NCI-H2107 treated with DMSO at 0.1 percent for 48 hours (cell line): Measurements from ENCODE around the gene RUNX2.

Source experiments
- DNase-seq: peaks from one replicate; lab custom pipeline; 2025; ENCODE audit not compliant: unreplicated experiment; lab: John Stamatoyannopoulos, UW

RUNX2 gene

GRCh38 chr6:45609141-45609638, 281.1 kb downstream of the RUNX2 start:
- no peak for DNase-seq

DNA sequence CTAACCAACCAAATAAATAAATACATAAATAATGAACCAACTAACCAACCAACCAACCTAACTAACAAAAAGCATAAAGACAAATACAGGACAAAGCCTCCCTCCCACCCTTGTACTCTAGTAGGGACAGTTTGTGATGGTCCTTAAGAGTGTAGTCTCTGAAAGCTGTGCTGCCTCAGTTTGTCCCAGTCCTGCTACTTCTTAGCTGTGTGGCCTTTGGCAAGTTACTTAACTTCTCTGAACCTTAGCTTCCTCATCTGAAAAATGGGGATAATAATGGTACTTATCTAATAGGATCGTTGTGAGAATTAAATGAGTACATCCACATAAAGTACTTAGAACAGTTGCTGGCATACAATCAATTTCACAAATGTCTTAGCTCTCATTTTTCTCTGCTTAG, 282.2 kb downstream of the RUNX2 start:
- no peak for DNase-seq

DNA sequence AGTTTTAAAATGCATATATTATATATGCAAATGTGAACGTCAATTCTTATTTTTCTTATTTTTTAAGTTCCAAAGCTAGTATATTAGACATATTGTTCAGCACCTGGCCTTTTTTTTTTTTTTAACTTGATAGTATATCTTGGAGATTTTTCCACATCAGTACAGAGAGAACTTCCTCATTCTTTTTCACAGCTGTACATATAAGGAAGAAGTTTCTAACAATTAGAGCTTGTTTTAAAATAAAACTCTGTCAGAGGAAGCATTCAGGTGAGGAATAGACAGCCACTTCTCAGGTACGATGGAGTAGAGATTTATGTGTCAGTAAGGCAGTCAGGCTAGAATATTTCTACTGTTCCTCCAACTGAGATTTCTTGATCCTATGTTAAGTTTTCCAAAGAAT, 282.7 kb downstream of the RUNX2 start:
- DNase-seq, result no peak

- no peak for DNase-seq
Measured at GRCh38 chr6:45611491-45611890, 283.4 kb downstream of the RUNX2 start.

DNA sequence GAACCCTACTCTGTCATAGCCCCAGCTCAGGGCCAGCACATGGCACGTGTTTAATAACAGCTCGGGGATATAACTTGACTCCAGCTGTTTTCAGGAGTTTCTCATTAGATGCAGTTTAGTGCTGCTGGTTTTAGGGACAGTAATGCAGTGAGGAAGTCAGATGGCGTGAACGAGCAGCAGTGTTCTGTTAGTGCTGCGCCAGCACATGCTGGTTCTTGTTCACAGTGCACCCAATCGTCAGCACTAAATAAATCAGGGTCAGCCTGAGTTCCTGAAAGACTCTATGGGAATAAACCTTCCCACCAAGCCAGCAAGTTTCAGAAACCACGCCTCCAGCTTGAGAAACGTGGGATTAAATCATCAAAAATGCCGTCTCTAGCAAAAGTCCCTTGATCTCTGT, 285.5 kb downstream of the RUNX2 start:
- no peak for DNase-seq

- no peak for DNase-seq
Measured at GRCh38 chr6:45614488-45615285, 286.6 kb downstream of the RUNX2 start.

DNA sequence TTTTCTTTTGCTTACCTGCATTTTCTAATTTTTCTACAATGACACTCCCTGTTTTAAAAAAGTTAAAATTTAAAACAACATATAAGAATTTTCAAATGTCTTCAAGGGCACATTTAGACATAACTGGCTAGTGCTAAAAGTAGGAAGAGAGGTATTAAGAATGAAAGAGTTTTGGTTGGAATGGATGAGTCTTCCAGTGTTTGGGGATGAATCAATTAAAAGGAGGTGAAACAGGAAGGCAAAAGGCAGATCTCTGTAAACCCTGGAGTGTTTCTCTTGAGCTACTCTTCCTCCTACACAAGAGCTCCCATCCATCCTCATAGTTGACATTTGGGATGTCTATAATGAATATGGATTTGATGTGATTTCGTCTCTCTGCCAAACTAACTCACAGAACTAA, 288.1 kb downstream of the RUNX2 start:
- no peak for DNase-seq

GRCh38 chr6:45617441-45617840, 289.3 kb downstream of the RUNX2 start:
- DNase-seq, result no peak

- DNase-seq, result no peak
Measured at GRCh38 chr6:45618259-45618658, 290.1 kb downstream of the RUNX2 start.

DNA sequence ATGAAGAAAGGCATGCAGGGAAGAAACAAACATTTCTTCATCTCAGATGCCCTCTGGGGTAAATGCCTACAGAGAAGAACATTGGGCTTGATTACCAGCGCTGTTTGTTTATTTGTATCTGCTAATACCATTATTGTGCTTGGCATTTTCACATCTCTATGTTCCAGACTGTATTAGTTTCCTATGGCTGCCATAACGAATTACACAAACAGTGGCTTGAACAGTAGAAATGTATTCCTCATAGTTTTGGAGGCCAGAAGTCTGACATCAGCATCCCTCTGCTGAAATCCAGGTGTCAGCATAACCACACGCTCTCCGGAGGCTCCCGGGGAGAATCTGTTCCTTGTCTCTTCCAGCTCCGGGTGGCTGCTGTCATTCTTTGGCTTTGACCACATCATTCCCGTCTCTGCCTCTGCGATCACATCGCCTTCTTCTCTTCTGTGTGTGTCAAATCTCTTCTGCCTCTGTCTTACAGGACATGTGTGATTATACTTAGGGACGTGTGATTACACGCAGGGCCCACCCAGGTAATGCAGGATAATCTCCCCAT, 291.2 kb downstream of the RUNX2 start:
- DNase-seq, result no peak

- DNase-seq, result no peak
Measured at GRCh38 chr6:45619994-45620471, 291.9 kb downstream of the RUNX2 start.

DNA sequence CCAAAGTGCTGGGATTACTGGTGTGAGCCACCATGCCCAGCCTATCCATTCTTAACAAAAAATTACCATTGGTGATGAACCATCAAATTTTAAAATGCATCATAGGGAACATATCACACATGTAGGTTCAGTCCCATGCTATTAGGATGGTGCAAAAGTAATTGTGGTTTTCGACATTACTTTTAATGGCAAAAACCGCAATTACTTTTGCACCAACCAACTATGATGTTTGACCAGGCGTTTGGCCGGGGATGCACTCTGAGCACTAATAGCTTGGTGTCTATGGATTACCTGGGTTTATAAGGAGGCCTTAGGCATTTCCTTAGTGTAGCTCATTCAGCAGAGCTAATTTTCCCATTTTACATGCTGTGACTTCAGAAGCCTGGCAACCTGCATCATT, 296.1 kb downstream of the RUNX2 start:
- DNase-seq, result no peak

- no peak for DNase-seq
Measured at GRCh38 chr6:45625191-45625664, 297.1 kb downstream of the RUNX2 start.

GRCh38 chr6:45626087-45626891, 298.2 kb downstream of the RUNX2 start:
- no peak for DNase-seq

DNA sequence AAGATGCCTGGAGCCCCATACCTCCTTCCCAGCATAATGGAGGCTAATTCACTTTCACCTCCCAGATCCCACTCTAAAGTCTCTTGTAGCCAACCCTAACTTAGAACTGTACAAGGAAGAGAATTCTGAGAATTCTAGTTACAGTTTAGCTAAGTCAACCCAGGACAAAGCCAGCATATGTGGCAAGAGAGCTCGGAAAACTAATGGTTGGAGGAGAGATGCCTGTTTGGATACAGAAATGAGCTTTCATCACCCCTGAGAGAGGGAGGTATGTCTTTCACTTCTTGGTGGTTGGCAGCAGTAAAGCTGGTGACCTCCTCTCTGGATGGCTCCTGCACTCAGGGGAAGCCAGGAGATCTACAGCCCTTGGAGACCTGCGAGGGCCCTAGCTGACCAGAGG, 302.2 kb downstream of the RUNX2 start:
- DNase-seq, result no peak

GRCh38 chr6:45630801-45631200, 302.7 kb downstream of the RUNX2 start:
- no peak for DNase-seq

DNA sequence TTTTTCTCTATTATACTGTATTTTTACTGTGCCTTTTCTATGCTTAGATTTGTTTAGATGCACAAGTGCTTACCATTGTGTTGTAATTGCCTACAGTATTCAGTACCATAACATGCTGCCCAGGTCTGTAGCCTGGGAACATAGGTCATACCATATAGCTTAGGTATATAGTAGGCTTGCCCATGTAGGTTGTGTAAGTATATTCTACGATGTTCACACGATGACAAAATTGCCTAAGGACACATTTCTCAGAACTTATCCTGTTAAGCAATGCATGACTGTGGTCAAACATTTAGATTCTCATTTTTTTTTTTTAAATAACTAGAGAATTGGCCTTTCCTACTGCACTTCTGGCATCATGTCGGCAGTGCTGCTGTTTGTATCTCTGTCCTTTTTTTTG, 303.3 kb downstream of the RUNX2 start:
- no peak for DNase-seq

DNA sequence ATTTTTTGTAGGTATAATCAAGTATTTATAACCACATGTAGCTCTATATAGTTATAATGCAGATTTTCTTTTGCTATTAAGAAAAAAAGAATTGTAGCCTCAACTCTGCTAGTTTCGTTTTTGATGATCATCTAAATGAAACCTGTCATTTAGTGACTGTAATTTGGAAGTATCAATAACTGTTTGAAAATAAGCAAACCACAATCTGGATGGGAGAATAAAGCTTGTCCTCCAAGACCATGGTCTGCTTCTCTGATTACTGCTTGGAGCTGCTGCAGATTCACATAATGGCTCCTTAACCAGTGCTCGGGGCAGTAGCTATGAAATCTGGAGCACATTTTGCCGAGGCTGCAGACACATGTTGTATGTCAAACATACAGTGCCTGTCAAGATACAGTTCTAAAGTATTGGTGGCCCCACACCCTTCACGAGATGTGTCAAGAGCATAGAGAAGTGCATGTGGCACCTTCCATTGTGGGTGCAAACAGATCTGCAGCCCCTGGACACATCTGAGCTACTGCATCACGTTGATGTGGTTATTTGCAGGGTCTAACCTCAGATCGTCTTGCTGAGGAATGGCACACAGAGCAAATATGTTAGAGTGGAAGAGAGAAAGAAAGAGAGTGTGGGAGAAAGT, 305.3 kb downstream of the RUNX2 start:
- DNase-seq, result no peak

DNA sequence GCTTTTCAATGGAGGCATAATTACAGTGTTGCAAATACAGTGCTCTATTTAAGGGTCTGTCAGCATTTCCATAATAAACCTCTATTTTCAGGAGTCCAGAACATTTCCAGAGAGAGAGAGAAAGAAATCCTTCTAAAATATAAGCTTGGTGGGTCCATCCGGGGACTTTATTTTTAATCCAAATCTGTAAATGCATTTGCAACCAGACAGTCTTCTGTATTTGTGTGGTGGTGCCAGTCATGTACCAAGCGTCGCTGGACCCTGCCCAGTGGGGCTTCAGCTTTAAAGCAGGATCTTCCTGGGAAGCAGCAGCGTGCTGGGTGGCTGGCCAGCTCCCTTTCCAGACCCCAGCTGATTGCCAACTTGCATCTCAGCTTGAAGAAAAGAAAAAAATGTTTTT, 306.1 kb downstream of the RUNX2 start:
- DNase-seq, result no peak

- DNase-seq, result no peak
Measured at GRCh38 chr6:45635284-45635867, 307.2 kb downstream of the RUNX2 start.

DNA sequence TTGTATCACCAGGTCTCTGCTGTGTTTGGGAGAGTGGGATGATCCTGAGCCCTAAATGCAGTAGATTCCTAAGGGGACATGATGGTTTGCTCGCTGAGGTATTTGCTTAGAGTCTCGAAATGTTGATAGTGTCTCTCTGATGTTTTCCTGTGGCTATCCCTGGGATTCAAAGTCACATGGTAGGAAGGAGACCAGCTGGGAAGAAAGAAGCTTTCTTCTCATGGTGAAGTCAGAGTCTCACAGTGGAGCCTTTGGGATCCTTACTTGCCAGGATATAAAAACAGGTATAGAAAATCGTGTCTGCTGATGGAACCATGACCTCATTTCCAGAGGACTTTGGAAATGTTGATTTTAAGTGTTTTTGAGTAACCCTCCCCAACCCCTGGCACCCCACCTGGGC, 308.9 kb downstream of the RUNX2 start:
- DNase-seq, result no peak
